HEK293 (cell line): ENCODE measurements around the gene CD33.

Experiments used
- CTCF ChIA-PET: fragments of 350-600 bp; formaldehyde crosslinking; extraction: SDS; loops from one replicate; lab custom pipeline; 2021; ENCODE audit warnings: antibody characterized with exemption; lab: Yijun Ruan, JAX
- POLR2A ChIA-PET: fragments of 300-600 bp; formaldehyde crosslinking; extraction: SDS; loops from one replicate; lab custom pipeline; 2020; ENCODE audit warnings: antibody characterized with exemption, inconsistent platforms; lab: Yijun Ruan, JAX
- H3K27ac ChIP-seq: fragments of 200-500 bp; sonication (Bioruptor generic); 2 replicates; pipeline ENCODE4 v1.5.1; 2014; ENCODE audit warnings: low read depth, low read length, control low read depth, inconsistent platforms; ENCODE audit errors: extremely low read depth
- H3K36me3 ChIP-seq, 2 experiments: fragments of 200-500 bp in 1 of 2; sonication (Bioruptor generic) in 1 of 2; 1 replicate in 1 of 2; 2 replicates in 1 of 2; pipeline ENCODE4 v1.5.1; 2014 to 2017; ENCODE audit warnings: inconsistent platforms in 2 of 2, low read length in 2 of 2; ENCODE audit not compliant: control insufficient read depth in 2 of 2, insufficient read depth in 1 of 2
- H3K4me1 ChIP-seq: fragments of 200-500 bp; sonication (Bioruptor generic); 2 replicates; pipeline ENCODE4 v1.5.1; 2014; ENCODE audit warnings: mild to moderate bottlenecking, low read length, inconsistent platforms; ENCODE audit not compliant: control insufficient read depth, insufficient read depth
- H3K4me3 ChIP-seq: 2 replicates; pipeline ENCODE4 v1.5.1; 2011; ENCODE audit warnings: low read depth, mild to moderate bottlenecking, control low read depth, low read length, moderate library complexity
- H3K9me3 ChIP-seq: fragments of 200-500 bp; sonication (Bioruptor generic); 2 replicates; pipeline ENCODE4 v1.5.1; 2014; ENCODE audit warnings: low read depth, low read length, inconsistent platforms; ENCODE audit not compliant: control insufficient read depth, insufficient read depth
- TCF7L2 ChIP-seq: IDR thresholded peaks from 2 replicates; pipeline ENCODE4 v1.6.1; 2011; ENCODE audit warnings: low read depth, mild to moderate bottlenecking, inconsistent platforms, low read length, moderate library complexity, borderline replicate concordance
- ZNF10 ChIP-seq: fragments of 450-650 bp; formaldehyde crosslinking; IDR thresholded peaks from 2 replicates; pipeline ENCODE4 v1.5.1; 2017; ENCODE audit warnings: missing biosample characterization, missing genetic modification characterization
- ZNF114 ChIP-seq: fragments of 450-650 bp; formaldehyde crosslinking; IDR thresholded peaks from 2 replicates; pipeline ENCODE4 v1.5.0; 2017; ENCODE audit warnings: missing biosample characterization, missing genetic modification characterization
- ZNF175 ChIP-seq: fragments of 450-650 bp; formaldehyde crosslinking; IDR thresholded peaks from 2 replicates; pipeline ENCODE4 v1.5.1; 2016; ENCODE audit warnings: missing biosample characterization, missing genetic modification characterization
- ZNF654 ChIP-seq: fragments of 450-650 bp; formaldehyde crosslinking; IDR thresholded peaks from 2 replicates; pipeline ENCODE4 v1.5.1; 2016; ENCODE audit warnings: low read depth, missing biosample characterization, missing genetic modification characterization
- ZNF658 ChIP-seq: fragments of 450-650 bp; formaldehyde crosslinking; IDR thresholded peaks from 2 replicates; pipeline ENCODE4; 2016; ENCODE audit warnings: missing biosample characterization, missing genetic modification characterization
- ZNF660 ChIP-seq: fragments of 450-650 bp; IDR thresholded peaks from 2 replicates; pipeline ENCODE4 v1.5.1; 2018; ENCODE audit warnings: missing biosample characterization, mild to moderate bottlenecking, missing genetic modification characterization
- ZNF677 ChIP-seq: fragments of 450-650 bp; IDR thresholded peaks from 2 replicates; pipeline ENCODE4 v1.5.0; 2018; ENCODE audit warnings: missing biosample characterization, mild to moderate bottlenecking, missing genetic modification characterization, moderate library complexity
- ZSCAN30 ChIP-seq: fragments of 450-650 bp; IDR thresholded peaks from 2 replicates; pipeline ENCODE4 v1.5.1; 2018; ENCODE audit warnings: missing biosample characterization, mild to moderate bottlenecking, missing genetic modification characterization, moderate library complexity
- ZXDB ChIP-seq: fragments of 450-650 bp; formaldehyde crosslinking; IDR thresholded peaks from 2 replicates; pipeline ENCODE4 v1.5.1; 2016; ENCODE audit warnings: missing biosample characterization, missing genetic modification characterization
- TF ChIP-seq, protein P1 (sequence below): fragments of 450-650 bp; formaldehyde crosslinking; IDR thresholded peaks from 2 replicates; pipeline ENCODE4 v1.5.1; 2016; ENCODE audit warnings: missing biosample characterization, missing genetic modification characterization

The CD33 gene

GRCh38 chr19:51258165-51259160 is 33.6 kb downstream of the CD33 start:
- ChIA-PET POLR2A (no interaction called here), CTCF (interaction anchor here (0.6 to 3.3 kb wide), 26 partner anchors 9 to 688 kb away, joined by 3 to 57 read pairs (median 4); no protein-coding TSS in a partner anchor)
- Histone ChIP-seq H3K36me3 (no peaks in the 10 kb centered on the region), H3K27ac (no peak overlapping the region), H3K4me3 (no peak overlapping the region), H3K9me3 (no peaks in the 10 kb centered on the region), H3K4me1 (no peaks in the 10 kb centered on the region)
- TF ChIP-seq ZNF10 (tag by site-specific recombination): no peak

DNA sequence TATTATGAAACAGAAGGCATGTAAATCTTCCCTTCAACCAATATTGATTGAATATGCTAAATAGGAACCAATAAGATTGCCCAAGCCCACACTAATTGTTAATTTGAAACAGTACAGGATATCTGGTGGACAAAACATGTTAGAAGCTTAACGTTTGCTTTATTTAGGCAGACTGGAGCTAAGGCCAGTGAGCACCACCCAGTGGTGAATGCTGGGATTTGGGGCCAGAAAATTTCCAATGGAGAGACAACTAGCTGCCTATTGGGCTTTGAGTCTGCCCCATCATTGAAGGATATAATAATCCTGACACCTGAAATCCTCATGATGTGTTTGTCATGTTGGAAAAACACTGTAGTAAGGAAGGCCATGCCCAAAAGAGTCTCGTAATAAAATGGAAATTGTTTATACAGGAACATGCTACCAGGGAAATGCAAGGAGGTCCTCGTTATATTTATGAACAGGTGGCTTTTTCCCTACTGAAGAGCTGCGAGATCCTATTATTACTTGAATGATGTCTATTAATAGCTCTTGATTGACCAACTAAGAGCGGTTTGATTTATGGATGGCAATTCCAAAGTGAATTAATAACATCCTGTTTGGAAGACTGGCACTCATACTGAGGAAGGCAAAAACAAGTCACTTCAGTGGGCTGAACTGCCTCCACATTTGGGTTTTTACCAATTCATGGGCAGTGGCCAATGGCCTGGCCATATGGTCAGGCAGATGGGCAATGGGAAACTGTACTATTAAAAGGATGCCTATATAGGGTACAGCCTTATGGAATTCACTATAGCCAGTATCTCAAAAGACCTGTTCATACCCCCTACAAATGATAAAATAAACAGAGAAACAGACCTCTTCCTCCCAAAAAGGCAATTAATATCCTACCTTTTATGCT is 34.7 kb downstream of the CD33 start:
- POLR2A ChIA-PET: no interaction called here
- TF ChIP-seq ZNF658 (tag by site-specific recombination) (no peak), ZNF677 (tag by site-specific recombination) (no peak), TCF7L2 (no peak), ZNF660 (tag by site-specific recombination) (0 out of 2 replicates have a peak, but pooled peaks have one; percentile 19), ZNF114 (no peak), ZNF654 (peak; percentile 50)
- TF ChIP-seq, protein P1, sequence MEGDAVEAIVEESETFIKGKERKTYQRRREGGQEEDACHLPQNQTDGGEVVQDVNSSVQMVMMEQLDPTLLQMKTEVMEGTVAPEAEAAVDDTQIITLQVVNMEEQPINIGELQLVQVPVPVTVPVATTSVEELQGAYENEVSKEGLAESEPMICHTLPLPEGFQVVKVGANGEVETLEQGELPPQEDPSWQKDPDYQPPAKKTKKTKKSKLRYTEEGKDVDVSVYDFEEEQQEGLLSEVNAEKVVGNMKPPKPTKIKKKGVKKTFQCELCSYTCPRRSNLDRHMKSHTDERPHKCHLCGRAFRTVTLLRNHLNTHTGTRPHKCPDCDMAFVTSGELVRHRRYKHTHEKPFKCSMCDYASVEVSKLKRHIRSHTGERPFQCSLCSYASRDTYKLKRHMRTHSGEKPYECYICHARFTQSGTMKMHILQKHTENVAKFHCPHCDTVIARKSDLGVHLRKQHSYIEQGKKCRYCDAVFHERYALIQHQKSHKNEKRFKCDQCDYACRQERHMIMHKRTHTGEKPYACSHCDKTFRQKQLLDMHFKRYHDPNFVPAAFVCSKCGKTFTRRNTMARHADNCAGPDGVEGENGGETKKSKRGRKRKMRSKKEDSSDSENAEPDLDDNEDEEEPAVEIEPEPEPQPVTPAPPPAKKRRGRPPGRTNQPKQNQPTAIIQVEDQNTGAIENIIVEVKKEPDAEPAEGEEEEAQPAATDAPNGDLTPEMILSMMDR (tag by site-specific recombination): 0 out of 2 replicates have a peak, but pooled peaks have one; percentile 45

DNA sequence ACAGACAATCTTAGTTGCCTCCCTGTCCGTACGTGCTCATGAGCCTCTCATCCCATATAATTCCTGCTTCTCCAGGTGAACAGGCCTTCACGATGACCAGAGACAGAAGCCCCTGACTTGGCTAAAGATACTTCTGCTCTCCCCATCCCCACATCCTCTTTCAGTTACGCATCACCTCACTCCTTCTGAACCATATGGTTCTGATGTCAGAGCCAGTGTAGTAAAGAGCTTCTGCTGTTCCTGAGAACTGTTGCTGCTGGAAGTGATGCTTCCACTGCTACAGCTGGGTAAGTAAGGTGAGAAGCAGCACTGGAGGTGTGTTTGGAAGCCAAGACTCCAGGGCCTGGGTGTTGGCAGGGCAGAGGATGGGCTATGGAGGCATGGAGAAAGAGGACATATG is 38.9 kb downstream of the CD33 start:
- ChIA-PET CTCF (interaction anchor here (0.7 to 1.4 kb wide), 2 partner anchors 105 to 132 kb away, joined by 4 to 6 read pairs; no protein-coding TSS in a partner anchor), POLR2A (no interaction called here)
- no peaks in the 10 kb centered on the region for H3K9me3 ChIP-seq
- H3K27ac ChIP-seq: no peak overlapping the region
- no peaks in the 10 kb centered on the region for H3K4me1 ChIP-seq
- no peaks in the 10 kb centered on the region for H3K36me3 ChIP-seq
- TF ChIP-seq ZNF175 (tag by site-specific recombination): no peak
- TF ChIP-seq, all 188 proteins: peak for 0
- H3K4me3 ChIP-seq: no peak overlapping the region

More for the DNA sequence above, 34.7 kb downstream of the CD33 start:
- Histone ChIP-seq H3K36me3 (no peaks in the 10 kb centered on the region), H3K27ac (no peak overlapping the region), H3K4me3 (no peak overlapping the region), H3K4me1 (no peaks in the 10 kb centered on the region), H3K9me3 (no peaks in the 10 kb centered on the region)
- CTCF ChIA-PET: interaction anchor here (0.6 to 3.3 kb wide), 37 partner anchors 8 to 722 kb away, joined by 3 to 57 read pairs (median 4); partner anchors contain the start of gene CD33

DNA sequence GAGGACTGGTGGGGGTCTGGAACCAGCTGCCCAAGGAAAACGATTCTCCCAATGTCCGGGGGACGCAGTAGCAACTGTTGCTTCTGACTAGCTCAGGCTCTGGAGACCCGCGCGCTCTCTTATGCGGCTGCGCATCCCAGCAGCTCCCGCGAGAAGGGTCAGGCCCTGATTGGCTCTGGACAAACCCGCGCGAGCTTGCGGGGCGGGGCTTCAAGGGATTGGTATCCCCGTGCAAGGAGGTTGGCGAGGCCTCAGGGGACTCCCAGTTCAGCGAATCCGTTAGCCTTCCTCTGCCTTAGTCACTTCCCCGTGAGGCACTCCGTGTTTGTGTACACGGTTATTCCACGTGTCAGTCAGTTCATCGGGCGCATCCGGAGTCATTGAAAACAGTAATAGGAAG is 46.2 kb downstream of the CD33 start:
- Histone ChIP-seq H3K9me3 (no peaks in the 10 kb centered on the region), H3K27ac (no peak overlapping the region), H3K4me1 (no peaks in the 10 kb centered on the region), H3K36me3 (no peaks in the 10 kb centered on the region), H3K4me3 (no peak overlapping the region)
- TF ChIP-seq ZXDB (tag by site-specific recombination) (no peak), ZSCAN30 (tag by site-specific recombination) (no peak)
- CTCF ChIA-PET: interaction anchor here (2.1 to 3.3 kb wide), 2 partner anchors 11 to 113 kb away, joined by 10 to 26 read pairs; no protein-coding TSS in a partner anchor
- POLR2A ChIA-PET: no interaction called here
